PC-9 (cell line): ENCODE data around the gene ARMC9. TPM values are rescaled to one million over a fixed set of nuclear protein-coding genes. Genes with fewer than 3 reads are reported as not detected.

Source experiments
- BruUV-seq: library from RNA; stranded (reverse); fragments of 400-500 nt; replicated peaks from 2 replicates; lab custom pipeline; 2021; lab: Mats Ljungman, UMichigan
- CTCF ChIA-PET: fragments of 300-600 bp; sonication (Branson Sonifier 250); formaldehyde crosslinking; loops from one replicate; lab custom pipeline; 2022; ENCODE audit warnings: antibody characterized with exemption; lab: Charles Lee
- POLR2A ChIA-PET: fragments of 300-600 bp; sonication (Branson Sonifier 250); formaldehyde crosslinking; loops from one replicate; lab custom pipeline; 2022; ENCODE audit warnings: antibody characterized with exemption; ENCODE audit not compliant: unreplicated experiment; lab: Charles Lee
- DNase-seq, 2 experiments: peaks; one replicate each; pipeline versions ENCODE4 v3.0.0 to v3.0.0-alpha.2; 2015 to 2022; ENCODE audit warnings: mixed read lengths in 1 of 2
- H2AFZ ChIP-seq: fragments of 200-600 bp; sonication (generic); 2 replicates; pipeline ENCODE4 v1.8.1; 2017; ENCODE audit warnings: antibody characterized with exemption
- H3F3A ChIP-seq: fragments of 200-600 bp; sonication (generic); 2 replicates; pipeline ENCODE4 v1.8.1; 2017; ENCODE audit warnings: antibody characterized with exemption, mild to moderate bottlenecking, low read depth; ENCODE audit not compliant: insufficient read depth
- H3K27ac ChIP-seq: fragments of 200-600 bp; sonication (generic); 2 replicates; pipeline ENCODE4 v1.6.1; 2016; ENCODE audit warnings: mixed run types
- H3K27me3 ChIP-seq: fragments of 200-600 bp; sonication (generic); 2 replicates; pipeline ENCODE4 v1.6.1; 2016; ENCODE audit warnings: low read depth, mixed run types; ENCODE audit not compliant: insufficient read depth
- H3K36me3 ChIP-seq: fragments of 200-600 bp; sonication (generic); 2 replicates; pipeline ENCODE4 v1.6.1; 2016; ENCODE audit warnings: low read depth, mixed run types
- H3K4me1 ChIP-seq: fragments of 200-600 bp; sonication (generic); replicated peaks from 2 replicates; pipeline ENCODE4 v1.6.1; 2016; ENCODE audit warnings: mixed run types; ENCODE audit not compliant: insufficient read depth
- H3K4me2 ChIP-seq: fragments of 200-600 bp; sonication (generic); 2 replicates; pipeline ENCODE4 v1.6.1; 2017; ENCODE audit warnings: mixed run types
- H3K4me3 ChIP-seq: fragments of 200-600 bp; sonication (generic); 2 replicates; pipeline ENCODE4 v1.6.1; 2016; ENCODE audit warnings: mixed run types
- H3K79me2 ChIP-seq: fragments of 200-600 bp; sonication (generic); 2 replicates; pipeline ENCODE4 v1.6.1; 2017; ENCODE audit warnings: low read depth, mixed run types
- H3K9me2 ChIP-seq: fragments of 200-600 bp; sonication (generic); 2 replicates; pipeline ENCODE4 v1.8.1; 2017; ENCODE audit warnings: mild to moderate bottlenecking; ENCODE audit not compliant: insufficient read depth
- H3K9me3 ChIP-seq: fragments of 200-600 bp; sonication (generic); 2 replicates; pipeline ENCODE4 v1.8.1; 2016; ENCODE audit warnings: low read depth; ENCODE audit not compliant: insufficient read depth
- H4K20me1 ChIP-seq: fragments of 200-600 bp; sonication (generic); 2 replicates; pipeline ENCODE4 v1.8.1; 2017; ENCODE audit not compliant: insufficient read depth
- CTCF ChIP-seq: fragments of 200-600 bp; sonication (generic); conservative IDR thresholded peaks from 2 replicates; pipeline ENCODE4 v1.6.1; 2017; ENCODE audit warnings: mixed run types, antibody characterized with exemption, mild to moderate bottlenecking, moderate library complexity
- EZH2 ChIP-seq: fragments of 200-600 bp; sonication (generic); IDR thresholded peaks from 2 replicates; pipeline ENCODE4 v1.8.0; 2017; ENCODE audit warnings: antibody characterized with exemption, low read depth
- intact Hi-C: fragments of 100-400 bp; cut with micrococcal nuclease; formaldehyde crosslinking; loops from one replicate; pipeline ENCODE4 v1.10.0; 2022; ENCODE audit not compliant: unreplicated experiment
- total RNA-seq: library from RNA; stranded (reverse); gene quantifications from 2 replicates; pipeline ENCODE4 v1.2.3, GENCODE V29; 2021

ARMC9 gene
- total RNA-seq, 1 experiment from 2014 or later: 23.4 TPM

GRCh38 chr2:231390667-231391066, 192.2 kb downstream of the ARMC9 start:
- Histone ChIP-seq H3K79me2 (no peaks in the 10 kb centered on the region), H3F3A (no peaks in the 10 kb centered on the region), H3K27me3 (no peaks in the 10 kb centered on the region), H2AFZ (no peak overlapping the region), H3K36me3 (no peaks in the 10 kb centered on the region), H3K4me1 (peaks cover 28% of the 10 kb centered on the region), H3K4me2 (no peak overlapping the region), H3K4me3 (no peak overlapping the region), H3K27ac (no peak overlapping the region), H4K20me1 (no peaks in the 10 kb centered on the region), H3K9me2 (no peaks in the 10 kb centered on the region), H3K9me3 (no peaks in the 10 kb centered on the region)
- TF ChIP-seq CTCF: no peak
- TF ChIP-seq EZH2: no peak
- intact Hi-C loops: no loop called here
- ChIA-PET CTCF (no interaction called here), POLR2A (no interaction called here)
- BruUV-seq: no TSS peak
- DNase-seq: no peak

GRCh38 chr2:231391981-231392380, 193.6 kb downstream of the ARMC9 start:
- Histone ChIP-seq H3K36me3 (no peaks in the 10 kb centered on the region), H4K20me1 (no peaks in the 10 kb centered on the region), H3K27ac (no peak overlapping the region), H3K9me2 (no peaks in the 10 kb centered on the region), H3K9me3 (no peaks in the 10 kb centered on the region), H3K4me1 (peaks cover 22% of the 10 kb centered on the region), H3K4me2 (no peak overlapping the region), H3F3A (no peaks in the 10 kb centered on the region), H3K27me3 (no peaks in the 10 kb centered on the region), H3K4me3 (no peak overlapping the region), H3K79me2 (peaks cover 6% of the 10 kb centered on the region), H2AFZ (no peak overlapping the region)
- CTCF ChIA-PET: no interaction called here
- BruUV-seq: no TSS peak
- POLR2A ChIA-PET: no interaction called here
- intact Hi-C loops: no loop called here
- no peak for DNase-seq
- no peak for TF ChIP-seq EZH2
- TF ChIP-seq CTCF: no peak

- H3K9me3 ChIP-seq: no peaks in the 10 kb centered on the region
- H2AFZ ChIP-seq: no peak overlapping the region
- no peaks in the 10 kb centered on the region for H4K20me1 ChIP-seq
- no peak overlapping the region for H3K4me3 ChIP-seq
- no peaks in the 10 kb centered on the region for H3K9me2 ChIP-seq
- ChIA-PET CTCF (no interaction called here), POLR2A (no interaction called here)
- H3K27ac ChIP-seq: no peak overlapping the region
- intact Hi-C loops: no loop called here
- H3K4me1 ChIP-seq: peaks cover 26% of the 10 kb centered on the region
- H3F3A ChIP-seq: no peaks in the 10 kb centered on the region
- no peak overlapping the region for H3K4me2 ChIP-seq
- H3K27me3 ChIP-seq: no peaks in the 10 kb centered on the region
- H3K36me3 ChIP-seq: no peaks in the 10 kb centered on the region
- BruUV-seq: no TSS peak
- peaks cover 6% of the 10 kb centered on the region for H3K79me2 ChIP-seq
- no peak for DNase-seq
- no peak for TF ChIP-seq CTCF
- TF ChIP-seq EZH2: no peak
These were observed 194.2 kb downstream of the ARMC9 start for GRCh38 chr2:231392431-231393148.
